Measurements from ENCODE around the gene TMEM184A.

- TF ChIP-seq POLR2A (IDR thresholded peaks at IDR 0.05) (no peak), CTCF (IDR thresholded peaks at IDR 0.05) (no peak)
These were observed 59.3 kb downstream of the TMEM184A start for GRCh38 chr7:1496531-1497292.
